K562 (cell line): ENCODE measurements around the gene WRAP53. TPM values are rescaled to one million over a fixed set of nuclear protein-coding genes. Genes with fewer than 3 reads are reported as not detected.

Experiments used
- BCLAF1 ChIP-seq, 2 experiments: fragments of 450-650 bp in 1 of 2; IDR thresholded peaks; 2 replicates each; pipeline ENCODE4 v1.6.1; 2011 to 2017; ENCODE audit warnings: low read depth in 2 of 2, antibody characterized with exemption in 1 of 2, borderline replicate concordance in 1 of 2, low read length in 1 of 2, mild to moderate bottlenecking in 1 of 2, mixed read lengths in 1 of 2; ENCODE audit not compliant: control insufficient read depth in 1 of 2
- CSDE1 ChIP-seq, 2 experiments: fragments of 450-650 bp; IDR thresholded peaks; 2 replicates each; pipeline ENCODE4 v1.6.1; 2016; ENCODE audit warnings: mild to moderate bottlenecking in 1 of 2
- EP300 ChIP-seq: IDR thresholded peaks from 2 replicates; pipeline ENCODE4 v1.6.1; 2012; ENCODE audit warnings: low read length, improper control_type of control experiment
- GTF2B ChIP-seq: IDR thresholded peaks from 2 replicates; pipeline ENCODE4 v1.6.1; 2011; ENCODE audit not compliant: insufficient read length; ENCODE audit errors: extremely low read depth
- GTF2E2 ChIP-seq: fragments of 200-800 bp; sonication (Bioruptor generic); IDR thresholded peaks from 2 replicates; pipeline ENCODE4 v1.6.1; 2016; ENCODE audit warnings: missing genetic modification characterization, missing compliant biosample characterization
- GTF2F1 ChIP-seq: IDR thresholded peaks from 2 replicates; pipeline ENCODE4 v1.6.1; 2011; ENCODE audit warnings: low read depth, low read length, improper control_type of control experiment
- HDAC3 ChIP-seq: fragments of 450-650 bp; IDR thresholded peaks from 2 replicates; pipeline ENCODE4 v1.6.1; 2018; ENCODE audit warnings: borderline replicate concordance, mild to moderate bottlenecking, moderate library complexity; ENCODE audit not compliant: partially characterized antibody
- L3MBTL2 ChIP-seq: fragments of 450-650 bp; IDR thresholded peaks from 2 replicates; pipeline ENCODE4 v1.6.1; 2016; ENCODE audit warnings: mild to moderate bottlenecking, moderate library complexity
- MAX ChIP-seq: sonication (generic); formaldehyde crosslinking; IDR thresholded peaks from 2 replicates; pipeline ENCODE4 v1.9.0; 2022; ENCODE audit warnings: mild to moderate bottlenecking, missing genetic modification reagents
- RB1 ChIP-seq: fragments of 450-650 bp; IDR thresholded peaks from 2 replicates; pipeline ENCODE4 v1.6.1; 2017; ENCODE audit warnings: low read depth, mild to moderate bottlenecking
- RBM14 ChIP-seq: fragments of 200-400 bp; formaldehyde crosslinking; IDR thresholded peaks from 2 replicates; pipeline ENCODE4 v1.6.1; 2018; ENCODE audit warnings: low read depth, mild to moderate bottlenecking, low read length, moderate library complexity, borderline replicate concordance; ENCODE audit not compliant: insufficient read depth
- RNF2 ChIP-seq: sonication (generic); IDR thresholded peaks from 2 replicates; pipeline ENCODE4 v1.6.1; 2016
- SNAPC5 ChIP-seq: fragments of 250-450 bp; sonication (Bioruptor Pico); IDR thresholded peaks from 2 replicates; pipeline ENCODE4 v1.8.0; 2021; ENCODE audit warnings: moderate library complexity, mild to moderate bottlenecking, inconsistent platforms
- SRF ChIP-seq, 2 experiments: fragments of 250-450, 450-650 bp in 1 of 2; sonication (Bioruptor Pico) in 1 of 2; sonication (generic) in 1 of 2; formaldehyde crosslinking; IDR thresholded peaks; 2 replicates each; pipeline versions ENCODE4 v1.5.0 to v1.5.1; 2020 to 2022; ENCODE audit warnings: mild to moderate bottlenecking in 1 of 2, missing genetic modification reagents in 1 of 2
- ZNF12 ChIP-seq: sonication (generic); formaldehyde crosslinking; IDR thresholded peaks from 2 replicates; pipeline ENCODE4 v1.4.0; 2020; ENCODE audit warnings: mild to moderate bottlenecking, missing genetic modification reagents
- ZNF512 ChIP-seq: IDR thresholded peaks from 2 replicates; pipeline ENCODE4 v1.6.1; 2016; ENCODE audit warnings: missing genetic modification characterization, missing compliant biosample characterization
- ZNF57 ChIP-seq: fragments of 450-650 bp; formaldehyde crosslinking; IDR thresholded peaks from 2 replicates; pipeline ENCODE4 v1.4.0; 2020; ENCODE audit warnings: mild to moderate bottlenecking, moderate library complexity
- ZNF740 ChIP-seq, 3 experiments: fragments of 200-800 bp in 1 of 3; sonication (Bioruptor generic) in 1 of 3; sonication (generic) in 1 of 3; formaldehyde crosslinking in 1 of 3; IDR thresholded peaks; 2 replicates each; pipeline versions ENCODE4 v1.6.1 to v1.8.0; 2016 to 2022; ENCODE audit warnings: mild to moderate bottlenecking in 2 of 3, missing compliant biosample characterization in 2 of 3, missing genetic modification characterization in 2 of 3, missing genetic modification reagents in 1 of 3
- ZNF785 ChIP-seq: fragments of 250-450 bp; sonication (Bioruptor Pico); IDR thresholded peaks from 2 replicates; pipeline ENCODE4 v1.4.0; 2020; ENCODE audit warnings: mild to moderate bottlenecking
- polyA plus RNA-seq, 8 experiments: library from polyadenylated mRNA; depleted of rRNA in 4 of 8; stranded (reverse) in 5 of 8; unstranded in 3 of 8; fragments of >200 nt; fragmentation: Nextera tagmentation in 2 of 8; fragmentation: Illumina TruSeq in 1 of 8; extraction: Ambion mirVana in 2 of 8; extraction: Trizol in 1 of 8; gene quantifications; 2 replicates each; pipeline versions ENCODE4 v1.2.1 to v1.2.3, GENCODE V29; 2011 to 2014; ENCODE audit warnings: inconsistent platforms in 1 of 8, missing spikeins in 1 of 8
- total RNA-seq, 7 experiments: library from RNA; depleted of rRNA in 6 of 7; stranded (reverse); fragments of >200 nt in 6 of 7; fragmentation: Illumina TruSeq in 2 of 7; extraction: Trizol in 2 of 7; gene quantifications; 2 replicates each; pipeline versions ENCODE4 v1.2.1 to v1.2.3, GENCODE V29; 2011 to 2021; ENCODE audit warnings: low replicate concordance in 1 of 7

WRAP53 gene
- total and polyA plus RNA-seq, 9 of the 15 experiments (the other 6 are each of a cell fraction or from before 2014, with no cell fraction given), result 0.72 to 18.2 (median 13.4) TPM

- TF ChIP-seq BCLAF1 (IDR thresholded peaks at IDR 0.05; ENCODE audit: borderline replicate concordance in 1 of 2, control insufficient read depth in 1 of 2, low read depth in 2 of 2, low read length in 1 of 2) (0 out of 4 replicates have a peak, but pooled peaks of 1 of the 2 experiments have one; percentile 51), ZNF512 (tag) (peak; percentile 39; the same call in 1 of the 2 replicates), RBM14 (no peak), ZNF785 (CRISPR knock-in tag) (no peak), L3MBTL2 (peak; percentile 73), SNAPC5 (CRISPR knock-in tag) (no peak), HDAC3 (no peak), CSDE1 (IDR thresholded peaks at IDR 0.05) (peak in 1 of 2 experiments; percentile 64; a peak in 1 of 4 replicates), RNF2 (peak; percentile 38; the same call in 1 of the 2 replicates), ZNF57 (CRISPR knock-in tag) (no peak), EP300 (peak; percentile 22; the same call in 1 of the 2 replicates), SRF (CRISPR knock-in tag; IDR thresholded peaks at IDR 0.05) (0 out of 4 replicates have a peak, but pooled peaks of 1 of the 2 experiments have one; percentile 42), GTF2E2 (peak; percentile 91; the same call in 1 of the 2 replicates), ZNF12 (CRISPR knock-in tag) (no peak), MAX (CRISPR knock-in tag) (peak; percentile 94), ZNF740 (CRISPR knock-in tag; IDR thresholded peaks at IDR 0.05) (no peak), ZNF740 (tag; IDR thresholded peaks at IDR 0.05) (0 out of 4 replicates have a peak, but pooled peaks of 1 of the 2 experiments have one; percentile 12), GTF2B (no peak), GTF2F1 (no peak), RB1 (peak; percentile 52; the same call in 1 of the 2 replicates)
Observed at GRCh38 chr17:7687072-7687907, 987 bp upstream of the WRAP53 start, which contains the start of gene TP53 (continued).
